Activated CD8-positive, alpha-beta memory T cell treated with anti-CD3 and anti-CD28 coated beads for 4 hours (primary cell): ENCODE data around the gene BAIAP2.
A peak's percentile ranks its signal among the peaks of the same experiment; 100 is the strongest.
"Not testable (repeated sequence)": the region's sequence is repeated elsewhere in the genome, so short reads cannot be mapped to it uniquely, and the experiment has no call there.

Experiments used
- DNase-seq, 2 donors: peaks; one replicate each; pipeline ENCODE4 v3.0.0-alpha.2; 2020; ENCODE audit warnings: low read depth in 2 of 2

The BAIAP2 gene

GRCh38 chr17:81025065-81025740, 9.7 kb upstream of the BAIAP2 start:
- no peak for DNase-seq

GRCh38 chr17:81025741-81026129, 9.2 kb upstream of the BAIAP2 start:
- DNase-seq = no peak

- no peak for DNase-seq
Measured at GRCh38 chr17:81026266-81027036, 8.5 kb upstream of the BAIAP2 start.

- no peak for DNase-seq
Measured at GRCh38 chr17:81027038-81027437, 7.9 kb upstream of the BAIAP2 start.

GRCh38 chr17:81027591-81028505, 7.1 kb upstream of the BAIAP2 start:
- peak; percentile 21 to 52 for DNase-seq

- no peak for DNase-seq
Measured at GRCh38 chr17:81028506-81028858, 6.5 kb upstream of the BAIAP2 start.

GRCh38 chr17:81029859-81030258, 5.1 kb upstream of the BAIAP2 start:
- DNase-seq = no peak

- not testable (repeated sequence) for DNase-seq
Measured at GRCh38 chr17:81030312-81030711, 4.6 kb upstream of the BAIAP2 start.

GRCh38 chr17:81030741-81031565, 4.0 kb upstream of the BAIAP2 start:
- DNase-seq = no peak

GRCh38 chr17:81031566-81032550, 3.1 kb upstream of the BAIAP2 start:
- no peak for DNase-seq

GRCh38 chr17:81032641-81033480, 2.1 kb upstream of the BAIAP2 start:
- DNase-seq = no peak

GRCh38 chr17:81033535-81034167, 1.3 kb upstream of the BAIAP2 start:
- no peak for DNase-seq

GRCh38 chr17:81034168-81034777, 678 bp upstream of the BAIAP2 start:
- DNase-seq = no peak

GRCh38 chr17:81035521-81036196, 708 bp downstream of the BAIAP2 start:
- DNase-seq = no peak

- DNase-seq = no peak
Measured at GRCh38 chr17:81036197-81036941, 1.4 kb downstream of the BAIAP2 start.

- DNase-seq = no peak
Measured at GRCh38 chr17:81037026-81037797, 2.3 kb downstream of the BAIAP2 start.
